HG02840 (cell line): Measurements from ENCODE around the gene ADISSP.

ENCODE experiments used
- ATAC-seq: cut with Tn5 transposase; IDR thresholded peaks from one replicate; pipeline ENCODE4 v1.9.1; 2021; ENCODE audit warnings: mild to moderate bottlenecking, moderate library complexity, moderate number of reproducible peaks; ENCODE audit not compliant: unreplicated experiment, low FRiP score

ADISSP gene

GRCh38 chr20:3740615-3741301 is 26.8 kb downstream of the ADISSP start:
- no peak for ATAC-seq

DNA sequence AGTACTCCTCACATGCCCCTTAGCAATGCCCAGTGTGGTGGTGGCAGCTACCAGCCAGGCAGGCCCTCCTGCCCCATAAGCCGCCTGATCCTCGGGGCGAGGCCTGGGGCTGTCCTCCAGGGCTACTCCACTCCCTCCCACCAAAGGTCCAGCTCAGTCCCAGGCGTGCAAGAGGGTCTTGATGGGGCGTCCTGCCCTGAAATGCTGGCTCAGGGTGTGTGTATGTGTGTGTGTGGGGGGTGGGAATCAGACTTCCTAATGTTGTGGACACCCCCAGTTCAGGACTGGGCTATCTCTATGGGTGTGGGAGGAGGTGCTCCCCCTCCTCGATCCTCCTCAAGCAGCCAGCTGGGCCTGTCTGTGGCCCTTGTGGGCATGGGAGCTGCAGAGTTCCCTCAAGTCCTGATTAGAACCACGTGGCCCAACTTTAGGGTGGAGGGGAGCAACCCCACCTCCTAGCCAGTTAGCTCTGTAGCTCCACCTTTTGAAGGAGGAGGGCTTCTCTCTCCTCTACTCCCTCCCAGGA is 27.6 kb downstream of the ADISSP start:
- ATAC-seq: no peak

DNA sequence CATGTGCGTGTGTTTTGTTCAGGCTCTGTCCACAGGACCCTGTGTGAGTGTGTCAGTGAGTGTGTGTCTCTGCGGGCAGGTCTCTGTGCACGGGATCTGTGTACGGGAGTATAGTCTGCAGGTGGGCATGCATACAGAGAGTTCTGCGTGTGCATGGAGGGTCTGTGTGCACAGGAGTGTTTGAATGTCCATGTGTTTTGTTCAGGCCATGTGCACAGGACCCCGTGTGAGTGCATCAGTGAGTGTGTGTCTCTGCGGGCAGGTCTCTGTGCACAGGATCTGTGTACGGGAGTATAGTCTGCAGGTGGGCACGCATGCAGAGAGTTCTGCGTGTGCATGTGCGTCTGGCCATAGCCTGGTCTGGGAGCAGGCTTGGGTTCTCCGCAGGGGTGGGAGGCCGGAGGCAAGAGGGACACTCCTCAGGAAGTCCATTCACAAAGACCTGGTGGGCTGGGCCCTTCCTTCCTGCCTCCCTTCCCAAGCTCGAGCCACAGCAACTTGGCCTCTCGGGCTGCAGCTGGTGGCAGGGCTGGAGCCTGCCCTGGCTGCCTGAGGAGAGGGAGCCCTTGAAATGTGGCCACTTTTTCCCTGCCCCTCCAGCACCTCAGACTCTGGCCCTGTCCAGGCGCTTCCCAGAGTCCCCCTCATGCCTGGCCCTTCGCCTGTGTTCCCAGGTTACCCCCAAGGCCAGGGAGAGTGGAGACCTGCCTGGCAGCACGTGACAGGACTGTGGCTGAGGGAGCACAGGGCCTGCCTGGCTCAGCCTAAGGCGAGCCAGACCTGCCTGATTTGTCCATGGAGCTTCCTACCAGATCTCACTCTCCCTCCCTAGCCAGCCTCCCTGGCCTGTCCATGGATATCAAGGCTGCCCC is 28.3 kb downstream of the ADISSP start:
- ATAC-seq: no peak

GRCh38 chr20:3738111-3739053 is 29.2 kb downstream of the ADISSP start:
- ATAC-seq: no peak

- ATAC-seq: no peak
Measured at GRCh38 chr20:3735768-3736167, 31.8 kb downstream of the ADISSP start.

- ATAC-seq: no peak
Measured at GRCh38 chr20:3734111-3734843, 33.3 kb downstream of the ADISSP start.

DNA sequence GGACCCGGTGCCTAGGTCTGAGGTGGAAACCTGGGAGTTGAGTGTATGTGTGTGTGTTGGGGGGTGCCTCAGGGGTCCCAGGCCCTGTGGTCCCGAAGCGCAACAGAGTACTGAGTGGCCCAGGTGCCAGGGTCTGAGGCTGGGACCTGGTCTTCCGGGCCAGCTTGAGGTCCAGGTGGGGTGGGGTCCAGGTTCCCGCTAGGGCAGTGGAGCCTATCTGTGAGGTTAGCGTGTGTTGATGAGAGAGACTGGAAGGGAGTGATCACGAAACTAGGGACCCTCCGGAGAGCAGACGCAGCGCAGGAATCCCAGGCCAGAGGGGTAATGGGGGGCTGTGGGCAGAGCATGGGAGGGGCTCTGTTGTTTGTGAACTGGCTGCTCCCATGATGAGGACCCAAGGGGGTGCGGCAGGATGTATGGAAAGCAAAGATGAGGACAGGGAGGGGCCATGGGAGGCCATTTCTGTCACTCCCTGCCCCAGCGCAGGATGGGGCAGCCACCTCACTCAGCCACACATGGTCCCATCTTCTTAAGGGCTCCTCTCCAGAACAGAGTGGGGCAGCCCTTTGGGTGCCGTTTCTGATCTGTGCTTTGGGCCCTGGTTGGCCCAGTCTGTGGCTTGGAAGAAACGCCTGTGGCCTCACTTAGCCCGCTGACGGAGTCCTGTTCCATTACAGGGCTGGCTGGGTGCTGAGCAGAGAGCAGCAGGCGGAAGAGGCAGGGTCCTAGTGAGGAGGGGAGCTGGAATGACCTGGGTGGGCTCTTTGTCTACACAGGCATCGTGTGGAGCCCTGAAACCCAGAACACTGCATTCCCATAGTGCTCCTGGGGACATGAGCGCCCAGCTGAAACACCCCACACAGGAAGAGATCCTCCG is 34.2 kb downstream of the ADISSP start:
- no peak for ATAC-seq

GRCh38 chr20:3732327-3733118 is 35.0 kb downstream of the ADISSP start, which contains the start of gene HSPA12B:
Gene HSPA12B (plus strand): TSS chr20:3732685. CDS start chr20:3738675, 5,990 bp downstream.
- no peak for ATAC-seq

DNA sequence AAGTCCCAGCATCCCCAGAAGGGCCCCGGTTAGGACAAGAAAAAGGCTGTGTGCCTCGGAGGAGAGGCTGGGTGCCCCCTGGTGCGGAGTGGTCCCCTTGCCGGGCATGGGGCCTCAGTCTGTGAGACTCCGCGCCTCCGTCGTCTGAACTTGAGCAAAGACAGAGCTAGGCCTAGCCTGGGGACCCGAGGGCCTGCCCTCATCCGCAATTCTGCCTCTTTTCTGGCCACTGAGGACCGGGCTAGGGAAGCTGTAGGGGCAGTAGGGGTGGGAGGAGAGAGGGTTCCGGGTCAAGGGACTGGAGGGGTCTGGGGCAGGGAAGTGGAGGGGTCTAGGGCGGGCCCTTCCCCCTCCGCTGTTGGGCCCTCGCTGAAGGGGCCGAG is 35.6 kb downstream of the ADISSP start:
- no peak for ATAC-seq

- ATAC-seq: no peak
Measured at GRCh38 chr20:3730803-3731672, 36.5 kb downstream of the ADISSP start.

GRCh38 chr20:3729811-3730540 is 37.6 kb downstream of the ADISSP start:
- ATAC-seq: no peak

GRCh38 chr20:3729378-3729777 is 38.2 kb downstream of the ADISSP start:
- no peak for ATAC-seq

- no peak for ATAC-seq
Measured at GRCh38 chr20:3728876-3729275, 38.7 kb downstream of the ADISSP start.

DNA sequence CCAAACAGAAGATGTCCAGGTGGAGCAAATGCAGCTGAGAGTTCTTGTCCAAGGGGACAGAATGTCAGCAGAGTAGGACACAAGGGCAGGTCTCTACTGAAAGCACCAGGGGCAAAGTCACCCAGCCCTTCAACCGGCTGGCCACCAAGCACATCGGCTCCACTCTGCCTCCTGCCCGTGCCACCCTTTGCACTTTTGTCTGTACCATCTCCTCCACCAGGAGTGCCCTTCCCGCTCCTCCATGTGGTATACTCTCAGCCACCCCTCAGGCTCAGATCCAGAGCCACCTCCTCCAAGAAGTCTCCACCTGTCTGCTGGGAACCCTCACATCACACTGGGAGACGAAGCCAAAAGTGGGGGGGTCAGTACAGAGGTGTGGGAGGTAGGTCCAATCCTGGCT is 39.2 kb downstream of the ADISSP start:
- ATAC-seq: no peak

GRCh38 chr20:3727401-3728021 is 40.0 kb downstream of the ADISSP start:
- ATAC-seq: no peak

GRCh38 chr20:3724356-3724755 is 43.2 kb downstream of the ADISSP start:
- ATAC-seq: no peak
